Measurements from ENCODE around the gene NCS1. TPM values are rescaled to one million over a fixed set of nuclear protein-coding genes. Genes with fewer than 3 reads are reported as not detected.

NCS1 gene
- total RNA-seq, 1 donor, result 42.7 TPM

GRCh38 chr9:130160862-130161470, 11.2 kb upstream of the NCS1 start:
- no peak for TF ChIP-seq CTCF (IDR thresholded peaks at IDR 0.05; ENCODE audit: insufficient read depth, low read depth, low read length)
- DNase-seq (ENCODE audit: low read depth), result no peak
- no peak overlapping the region for H3K4me3 ChIP-seq (ENCODE audit: low read depth, low read length)

- TF ChIP-seq CTCF (IDR thresholded peaks at IDR 0.05; ENCODE audit: insufficient read depth, low read depth, low read length), result no peak
- no peak overlapping the region for H3K4me3 ChIP-seq (ENCODE audit: low read depth, low read length)
- no peak for DNase-seq (ENCODE audit: low read depth)
Measured at GRCh38 chr9:130165579-130165978, 6.6 kb upstream of the NCS1 start.

- TF ChIP-seq CTCF (IDR thresholded peaks at IDR 0.05; ENCODE audit: insufficient read depth, low read depth, low read length), result no peak
- no peak for DNase-seq (ENCODE audit: low read depth)
- H3K4me3 ChIP-seq (ENCODE audit: low read depth, low read length), result no peak overlapping the region
Measured at GRCh38 chr9:130166399-130166798, 5.8 kb upstream of the NCS1 start.

- DNase-seq (ENCODE audit: low read depth), result no peak
- TF ChIP-seq CTCF (IDR thresholded peaks at IDR 0.05; ENCODE audit: insufficient read depth, low read depth, low read length), result peak; percentile 10
- no peak overlapping the region for H3K4me3 ChIP-seq (ENCODE audit: low read depth, low read length)
Measured at GRCh38 chr9:130167927-130168326, 4.3 kb upstream of the NCS1 start.

- no peak for DNase-seq (ENCODE audit: low read depth)
Measured at GRCh38 chr9:130171226-130172148, 717 bp upstream of the NCS1 start.

More at GRCh38 chr9:130171226-130172148, 717 bp upstream of the NCS1 start:
- no peak for TF ChIP-seq CTCF (IDR thresholded peaks at IDR 0.05; ENCODE audit: insufficient read depth, low read depth, low read length)
- peak overlapping the region; percentile 48 for H3K4me3 ChIP-seq (ENCODE audit: low read depth, low read length)
